ENCODE measurements around the gene ERVFRD-1.

Gene ERVFRD-1

GRCh38 chr6:11072101-11072500 is 39.4 kb downstream of the ERVFRD-1 start:
- no peak for ATAC-seq
- TF ChIP-seq ZFP30 (CRISPR knock-in tag; IDR thresholded peaks at IDR 0.05): no peak
- no peak for TF ChIP-seq TOX (CRISPR knock-in tag; IDR thresholded peaks at IDR 0.05; ENCODE audit: borderline replicate concordance)
- no peak for TF ChIP-seq ZFP3 (CRISPR knock-in tag; IDR thresholded peaks at IDR 0.05)

GRCh38 chr6:11069760-11070159 is 41.8 kb downstream of the ERVFRD-1 start:
- TF ChIP-seq GLIS3 (CRISPR knock-in tag; IDR thresholded peaks at IDR 0.05) (no peak), CSRNP3 (CRISPR knock-in tag; IDR thresholded peaks at IDR 0.05) (no peak), ISL1 (CRISPR knock-in tag; IDR thresholded peaks at IDR 0.05) (no peak), ZNF70 (CRISPR knock-in tag; IDR thresholded peaks at IDR 0.05) (no peak), TCF4 (CRISPR knock-in tag; IDR thresholded peaks at IDR 0.05; ENCODE audit: borderline replicate concordance) (no peak), POU6F1 (CRISPR knock-in tag; IDR thresholded peaks at IDR 0.05; ENCODE audit: borderline replicate concordance, low read depth) (no peak), ZFP30 (CRISPR knock-in tag; IDR thresholded peaks at IDR 0.05) (no peak), ZNF565 (CRISPR knock-in tag; conservative IDR thresholded peaks at IDR 0.05; ENCODE audit: low read depth) (no peak), BACH2 (CRISPR knock-in tag; IDR thresholded peaks at IDR 0.05; ENCODE audit: borderline replicate concordance) (no peak), OSR1 (CRISPR knock-in tag; IDR thresholded peaks at IDR 0.05) (no peak), SNAI2 (CRISPR knock-in tag; IDR thresholded peaks at IDR 0.05) (no peak), CSDC2 (CRISPR knock-in tag; IDR thresholded peaks at IDR 0.05) (no peak)
- TF ChIP-seq, protein P1, sequence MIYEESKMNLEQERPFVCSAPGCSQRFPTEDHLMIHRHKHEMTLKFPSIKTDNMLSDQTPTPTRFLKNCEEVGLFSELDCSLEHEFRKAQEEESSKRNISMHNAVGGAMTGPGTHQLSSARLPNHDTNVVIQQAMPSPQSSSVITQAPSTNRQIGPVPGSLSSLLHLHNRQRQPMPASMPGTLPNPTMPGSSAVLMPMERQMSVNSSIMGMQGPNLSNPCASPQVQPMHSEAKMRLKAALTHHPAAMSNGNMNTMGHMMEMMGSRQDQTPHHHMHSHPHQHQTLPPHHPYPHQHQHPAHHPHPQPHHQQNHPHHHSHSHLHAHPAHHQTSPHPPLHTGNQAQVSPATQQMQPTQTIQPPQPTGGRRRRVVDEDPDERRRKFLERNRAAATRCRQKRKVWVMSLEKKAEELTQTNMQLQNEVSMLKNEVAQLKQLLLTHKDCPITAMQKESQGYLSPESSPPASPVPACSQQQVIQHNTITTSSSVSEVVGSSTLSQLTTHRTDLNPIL (CRISPR knock-in tag; IDR thresholded peaks at IDR 0.05; ENCODE audit: low read depth): no peak
- no peak for ATAC-seq

- no peak for TF ChIP-seq CSRNP3 (CRISPR knock-in tag; IDR thresholded peaks at IDR 0.05)
- no peak for TF ChIP-seq RARB (CRISPR knock-in tag; IDR thresholded peaks at IDR 0.05)
- no peak for TF ChIP-seq ZNF8 (CRISPR knock-in tag; IDR thresholded peaks at IDR 0.05)
- TF ChIP-seq, protein P1 (CRISPR knock-in tag; IDR thresholded peaks at IDR 0.05; ENCODE audit: low read depth): no peak
- TF ChIP-seq BACH2 (CRISPR knock-in tag; IDR thresholded peaks at IDR 0.05; ENCODE audit: borderline replicate concordance): no peak
- no peak for TF ChIP-seq ZNF565 (CRISPR knock-in tag; conservative IDR thresholded peaks at IDR 0.05; ENCODE audit: low read depth)
- TF ChIP-seq, protein P2, sequence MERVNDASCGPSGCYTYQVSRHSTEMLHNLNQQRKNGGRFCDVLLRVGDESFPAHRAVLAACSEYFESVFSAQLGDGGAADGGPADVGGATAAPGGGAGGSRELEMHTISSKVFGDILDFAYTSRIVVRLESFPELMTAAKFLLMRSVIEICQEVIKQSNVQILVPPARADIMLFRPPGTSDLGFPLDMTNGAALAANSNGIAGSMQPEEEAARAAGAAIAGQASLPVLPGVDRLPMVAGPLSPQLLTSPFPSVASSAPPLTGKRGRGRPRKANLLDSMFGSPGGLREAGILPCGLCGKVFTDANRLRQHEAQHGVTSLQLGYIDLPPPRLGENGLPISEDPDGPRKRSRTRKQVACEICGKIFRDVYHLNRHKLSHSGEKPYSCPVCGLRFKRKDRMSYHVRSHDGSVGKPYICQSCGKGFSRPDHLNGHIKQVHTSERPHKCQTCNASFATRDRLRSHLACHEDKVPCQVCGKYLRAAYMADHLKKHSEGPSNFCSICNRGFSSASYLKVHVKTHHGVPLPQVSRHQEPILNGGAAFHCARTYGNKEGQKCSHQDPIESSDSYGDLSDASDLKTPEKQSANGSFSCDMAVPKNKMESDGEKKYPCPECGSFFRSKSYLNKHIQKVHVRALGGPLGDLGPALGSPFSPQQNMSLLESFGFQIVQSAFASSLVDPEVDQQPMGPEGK (CRISPR knock-in tag; IDR thresholded peaks at IDR 0.05; ENCODE audit: borderline replicate concordance): no peak
- TF ChIP-seq ZFP3 (CRISPR knock-in tag; IDR thresholded peaks at IDR 0.05): no peak
- no peak for TF ChIP-seq TCF4 (CRISPR knock-in tag; IDR thresholded peaks at IDR 0.05; ENCODE audit: borderline replicate concordance)
- no peak for TF ChIP-seq OSR1 (CRISPR knock-in tag; IDR thresholded peaks at IDR 0.05)
- no peak for ATAC-seq
Measured at GRCh38 chr6:11067348-11067747, 44.2 kb downstream of the ERVFRD-1 start.

Measured in SK-N-SH treated with all-trans-retinoic acid at 6 μM for 48 hours (cell line).